ENCODE measurements around the gene ATRIP.

Gene ATRIP

GRCh38 chr3:48505968-48506504 lies 59.5 kb downstream of the ATRIP start:
- DNase-seq: no peak

- DNase-seq: no peak
These were observed 60.9 kb downstream of the ATRIP start for GRCh38 chr3:48507256-48508061.

GRCh38 chr3:48511551-48511950 lies 65.0 kb downstream of the ATRIP start:
- DNase-seq: no peak

- no peak for DNase-seq
These were observed 68.1 kb downstream of the ATRIP start for GRCh38 chr3:48514431-48515227.

All from NCI-H1694 treated with DMSO at 0.1 percent for 48 hours (cell line).